ENCODE measurements around the gene ALDH1B1. TPM values are rescaled to one million over a fixed set of nuclear protein-coding genes. Genes with fewer than 3 reads are reported as not detected.

ALDH1B1 gene
- total and polyA plus RNA-seq, 9 of the 15 experiments (the other 6 are each of a cell fraction or from before 2014, with no cell fraction given) = 8.6 to 46.5 (median 30.8) TPM

- TF ChIP-seq REST (IDR thresholded peaks at IDR 0.05; ENCODE audit: borderline replicate concordance) (peak; percentile 34; the same call in 1 of the 2 replicates), REST (CRISPR knock-in tag; IDR thresholded peaks at IDR 0.05; ENCODE audit: low read depth) (no peak), FOXP4 (CRISPR knock-in tag; IDR thresholded peaks at IDR 0.05; ENCODE audit: borderline replicate concordance) (no peak), FUS (optimal IDR thresholded peaks at IDR 0.05; ENCODE audit: low read depth, low read length) (no peak), PBX2 (CRISPR knock-in tag; IDR thresholded peaks at IDR 0.05; ENCODE audit: low read depth) (no peak), PBX2 (tag; conservative IDR thresholded peaks at IDR 0.05; ENCODE audit: low read depth) (no peak), HDAC1 (IDR thresholded peaks at IDR 0.05) (no peak), ATF7 (IDR thresholded peaks at IDR 0.05) (no peak), ETV5 (CRISPR knock-in tag; IDR thresholded peaks at IDR 0.05; ENCODE audit: low read depth) (no peak), BRD9 (IDR thresholded peaks at IDR 0.05; ENCODE audit: low read depth, partially characterized antibody) (no peak), KLF1 (tag; IDR thresholded peaks at IDR 0.05) (no peak)
Observed at GRCh38 chr9:38417003-38417945, 24.8 kb downstream of the ALDH1B1 start (continued).
